Measurements from ENCODE around the gene MCM9.

The MCM9 gene

GRCh38 chr6:118897386-118897785 lies 37.6 kb downstream of the MCM9 start:
- Mint-ChIP-seq H3K4me3 (no peak overlapping the region), H3K9me3 (no peaks in the 10 kb centered on the region), H3K27me3 (no peaks in the 10 kb centered on the region), H3K36me3 (ENCODE audit: insufficient read depth) (peaks cover 33% of the 10 kb centered on the region), H3K27ac (ENCODE audit: low read depth) (no peak overlapping the region), H3K4me1 (peaks cover 66% of the 10 kb centered on the region)
- no peak for ATAC-seq (replicated peaks; ENCODE audit: extremely low read depth, poor library complexity, severe bottlenecking)
- DNase-seq (ENCODE audit: low spot score in 2 of 2), result no peak

- Mint-ChIP-seq H3K36me3 (ENCODE audit: insufficient read depth) (peaks cover 30% of the 10 kb centered on the region), H3K9me3 (no peaks in the 10 kb centered on the region), H3K4me3 (peak overlapping the region; percentile 91), H3K4me1 (peaks cover 69% of the 10 kb centered on the region), H3K27me3 (no peaks in the 10 kb centered on the region), H3K27ac (ENCODE audit: low read depth) (peak overlapping the region; percentile 76)
- no peak for ATAC-seq (replicated peaks; ENCODE audit: extremely low read depth, poor library complexity, severe bottlenecking)
- DNase-seq (ENCODE audit: low spot score in 2 of 2), result no peak
Measured at GRCh38 chr6:118896339-118897136, 38.4 kb downstream of the MCM9 start.

GRCh38 chr6:118895859-118896258 lies 39.1 kb downstream of the MCM9 start:
- Mint-ChIP-seq H3K27me3 (no peaks in the 10 kb centered on the region), H3K4me1 (peaks cover 70% of the 10 kb centered on the region), H3K9me3 (no peaks in the 10 kb centered on the region), H3K27ac (ENCODE audit: low read depth) (peak overlapping the region; percentile 76), H3K36me3 (ENCODE audit: insufficient read depth) (peaks cover 27% of the 10 kb centered on the region), H3K4me3 (peak overlapping the region; percentile 91)
- ATAC-seq (replicated peaks; ENCODE audit: extremely low read depth, poor library complexity, severe bottlenecking), result no peak
- DNase-seq (ENCODE audit: low spot score in 2 of 2), result no peak

- H3K4me3 Mint-ChIP-seq, result peak overlapping the region; percentile 91
- no peaks in the 10 kb centered on the region for H3K27me3 Mint-ChIP-seq
- no peaks in the 10 kb centered on the region for H3K9me3 Mint-ChIP-seq
- peaks cover 25% of the 10 kb centered on the region for H3K36me3 Mint-ChIP-seq (ENCODE audit: insufficient read depth)
- no peak overlapping the region for H3K27ac Mint-ChIP-seq (ENCODE audit: low read depth)
- ATAC-seq (replicated peaks; ENCODE audit: extremely low read depth, poor library complexity, severe bottlenecking) (no peak), DNase-seq (ENCODE audit: low spot score in 2 of 2) (no peak)
- peaks cover 68% of the 10 kb centered on the region for H3K4me1 Mint-ChIP-seq
Measured at GRCh38 chr6:118895261-118895560, 39.7 kb downstream of the MCM9 start.

- no peaks in the 10 kb centered on the region for H3K27me3 Mint-ChIP-seq
- H3K4me3 Mint-ChIP-seq, result peak overlapping the region; percentile 91
- no peaks in the 10 kb centered on the region for H3K9me3 Mint-ChIP-seq
- H3K36me3 Mint-ChIP-seq (ENCODE audit: insufficient read depth), result peaks cover 24% of the 10 kb centered on the region
- DNase-seq (ENCODE audit: low spot score in 2 of 2) (peak; percentile 55 to 60), ATAC-seq (replicated peaks; ENCODE audit: extremely low read depth, poor library complexity, severe bottlenecking) (peak; percentile 40)
- H3K27ac Mint-ChIP-seq (ENCODE audit: low read depth), result peak overlapping the region; percentile 97
- H3K4me1 Mint-ChIP-seq, result peaks cover 68% of the 10 kb centered on the region
Measured at GRCh38 chr6:118894425-118895260, 40.3 kb downstream of the MCM9 start.

- ATAC-seq (replicated peaks; ENCODE audit: extremely low read depth, poor library complexity, severe bottlenecking) (peak; percentile 68), DNase-seq (ENCODE audit: low spot score in 2 of 2) (peak; percentile 89 to 93)
- Mint-ChIP-seq H3K27ac (ENCODE audit: low read depth) (peak within 1 kb of the TSS; percentile 97), H3K36me3 (ENCODE audit: insufficient read depth) (peaks cover 23% of the 10 kb centered on the region), H3K27me3 (no peaks in the 10 kb centered on the region), H3K4me1 (peaks cover 68% of the 10 kb centered on the region), H3K9me3 (no peaks in the 10 kb centered on the region), H3K4me3 (peak within 1 kb of the TSS; percentile 91)
Measured at GRCh38 chr6:118893807-118894424, 41.0 kb downstream of the MCM9 start, which contains the start of gene ASF1A. ASF1A (plus strand) TSS chr6:118894152; CDS start chr6:118894414, 262 bp downstream.

- peak; percentile 57 for ATAC-seq (replicated peaks; ENCODE audit: extremely low read depth, poor library complexity, severe bottlenecking)
- Mint-ChIP-seq H3K27ac (ENCODE audit: low read depth) (peak overlapping the region; percentile 97), H3K9me3 (no peaks in the 10 kb centered on the region), H3K36me3 (ENCODE audit: insufficient read depth) (peaks cover 20% of the 10 kb centered on the region), H3K27me3 (no peaks in the 10 kb centered on the region), H3K4me3 (peak overlapping the region; percentile 91), H3K4me1 (peaks cover 69% of the 10 kb centered on the region)
- DNase-seq (ENCODE audit: low spot score in 2 of 2), result peak in 1 of 2 donors; percentile 12
Measured at GRCh38 chr6:118893064-118893806, 41.7 kb downstream of the MCM9 start.

- peak overlapping the region; percentile 91 for H3K4me3 Mint-ChIP-seq
- peaks cover 20% of the 10 kb centered on the region for H3K36me3 Mint-ChIP-seq (ENCODE audit: insufficient read depth)
- peak overlapping the region; percentile 97 for H3K27ac Mint-ChIP-seq (ENCODE audit: low read depth)
- no peaks in the 10 kb centered on the region for H3K27me3 Mint-ChIP-seq
- ATAC-seq (replicated peaks; ENCODE audit: extremely low read depth, poor library complexity, severe bottlenecking) (no peak), DNase-seq (ENCODE audit: low spot score in 2 of 2) (no peak)
- H3K9me3 Mint-ChIP-seq, result no peaks in the 10 kb centered on the region
- peaks cover 68% of the 10 kb centered on the region for H3K4me1 Mint-ChIP-seq
Measured at GRCh38 chr6:118892355-118892991, 42.5 kb downstream of the MCM9 start.

- Mint-ChIP-seq H3K27me3 (no peaks in the 10 kb centered on the region), H3K9me3 (no peaks in the 10 kb centered on the region), H3K4me3 (peak overlapping the region; percentile 91), H3K36me3 (ENCODE audit: insufficient read depth) (peaks cover 20% of the 10 kb centered on the region), H3K27ac (ENCODE audit: low read depth) (peak overlapping the region; percentile 97), H3K4me1 (peaks cover 76% of the 10 kb centered on the region)
- DNase-seq (ENCODE audit: low spot score in 2 of 2), result no peak
- ATAC-seq (replicated peaks; ENCODE audit: extremely low read depth, poor library complexity, severe bottlenecking), result no peak
Measured at GRCh38 chr6:118890997-118891790, 43.8 kb downstream of the MCM9 start.

GRCh38 chr6:118889163-118889562 lies 45.8 kb downstream of the MCM9 start:
- Mint-ChIP-seq H3K4me1 (peaks cover 85% of the 10 kb centered on the region), H3K36me3 (ENCODE audit: insufficient read depth) (peaks cover 16% of the 10 kb centered on the region), H3K27me3 (no peaks in the 10 kb centered on the region), H3K4me3 (no peak overlapping the region), H3K9me3 (no peaks in the 10 kb centered on the region), H3K27ac (ENCODE audit: low read depth) (peak overlapping the region; percentile 90)
- DNase-seq (ENCODE audit: low spot score in 2 of 2), result no peak
- no peak for ATAC-seq (replicated peaks; ENCODE audit: extremely low read depth, poor library complexity, severe bottlenecking)

- Mint-ChIP-seq H3K4me3 (peak overlapping the region; percentile 43), H3K36me3 (ENCODE audit: insufficient read depth) (peaks cover 2% of the 10 kb centered on the region), H3K9me3 (no peaks in the 10 kb centered on the region), H3K27ac (ENCODE audit: low read depth) (peak overlapping the region; percentile 86), H3K27me3 (no peaks in the 10 kb centered on the region), H3K4me1 (peaks cover 81% of the 10 kb centered on the region)
- ATAC-seq (replicated peaks; ENCODE audit: extremely low read depth, poor library complexity, severe bottlenecking) (no peak), DNase-seq (ENCODE audit: low spot score in 2 of 2) (no peak)
Measured at GRCh38 chr6:118886641-118887040, 48.3 kb downstream of the MCM9 start.
